ENCODE data around the gene VMP1.

GRCh38 chr17:59694344-59694743 is 13.1 kb upstream of the VMP1 start:
- no peak for TF ChIP-seq EZH2 (IDR thresholded peaks at IDR 0.05; ENCODE audit: insufficient read depth, poor library complexity, severe bottlenecking)
- TF ChIP-seq EZH2phosphoT487 (IDR thresholded peaks at IDR 0.05; ENCODE audit: insufficient read depth, low read depth): no peak
